Stimulated activated CD8-positive, alpha-beta memory T cell treated with anti-CD3 and anti-CD28 coated beads, Interleukin-7, amount 100 ng/mL, for 48 hours (primary cell): ENCODE data around the gene SYT7.
"Not testable (repeated sequence)": the region's sequence is repeated elsewhere in the genome, so short reads cannot be mapped to it uniquely, and the experiment has no call there.

Source experiments
- DNase-seq, 2 donors: peaks; one replicate each; pipeline ENCODE4 v3.0.0-alpha.2; 2020; ENCODE audit warnings: low read depth in 1 of 2; ENCODE audit errors: extremely low read depth in 1 of 2

The SYT7 gene

DNA sequence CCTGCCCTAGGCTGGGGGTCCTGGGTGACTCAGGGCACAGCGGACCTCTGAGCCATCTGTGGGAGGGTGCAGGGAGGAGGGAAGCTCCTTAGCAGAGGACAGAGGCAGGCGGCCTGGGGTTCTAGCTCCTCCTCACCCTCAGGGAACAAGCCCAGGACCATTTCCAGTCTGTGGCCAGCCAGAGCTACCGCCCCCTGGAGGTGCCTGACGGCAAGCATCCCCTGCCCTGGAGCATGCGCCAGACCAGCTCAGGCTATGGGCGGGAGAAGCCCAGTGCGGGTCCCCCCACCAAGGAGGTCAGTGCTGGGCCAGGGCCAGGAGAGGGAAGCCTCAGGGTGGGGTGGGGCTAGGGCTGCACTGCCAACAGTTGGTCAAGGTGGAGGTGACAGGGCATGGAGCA is 98.4 kb downstream of the SYT7 start:
- DNase-seq, result no peak

DNA sequence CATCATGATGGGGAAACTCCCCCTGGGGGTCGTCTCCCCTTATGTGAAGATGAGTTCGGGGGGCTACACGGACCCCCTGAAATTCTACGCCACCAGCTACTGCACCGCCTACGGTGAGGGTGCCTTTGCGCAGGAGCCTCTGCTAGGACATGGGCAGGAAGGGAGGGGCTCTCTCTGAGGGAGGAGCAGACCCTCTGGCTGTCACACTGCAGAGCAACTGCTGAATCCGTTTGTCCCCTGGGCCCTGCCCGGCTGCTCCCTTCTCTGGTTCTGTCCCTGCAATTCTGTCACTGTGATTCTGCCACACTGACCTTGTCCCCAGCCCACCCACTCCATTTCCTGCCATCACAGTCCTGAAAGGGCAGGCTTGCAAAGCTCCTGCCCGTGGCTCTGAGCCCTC is 99.1 kb downstream of the SYT7 start:
- DNase-seq, result no peak

DNA sequence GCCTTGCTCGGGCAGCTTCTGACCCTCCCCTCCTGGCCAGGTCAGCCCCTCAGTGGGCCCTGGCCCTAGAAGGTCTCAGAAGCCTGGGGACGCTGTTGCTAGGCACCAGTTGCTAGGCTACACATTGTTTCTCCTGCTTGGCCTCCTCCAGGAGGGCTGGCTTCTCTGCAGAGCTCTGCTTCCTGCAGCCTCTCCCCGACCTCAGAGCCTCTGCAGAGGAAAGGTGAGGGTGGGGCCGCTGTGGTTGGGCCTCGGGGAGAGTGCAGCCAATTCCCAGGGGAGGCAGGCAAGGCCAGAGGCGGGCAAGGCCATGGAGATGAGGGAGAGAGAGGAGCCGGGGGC is 99.9 kb downstream of the SYT7 start:
- no peak for DNase-seq

DNA sequence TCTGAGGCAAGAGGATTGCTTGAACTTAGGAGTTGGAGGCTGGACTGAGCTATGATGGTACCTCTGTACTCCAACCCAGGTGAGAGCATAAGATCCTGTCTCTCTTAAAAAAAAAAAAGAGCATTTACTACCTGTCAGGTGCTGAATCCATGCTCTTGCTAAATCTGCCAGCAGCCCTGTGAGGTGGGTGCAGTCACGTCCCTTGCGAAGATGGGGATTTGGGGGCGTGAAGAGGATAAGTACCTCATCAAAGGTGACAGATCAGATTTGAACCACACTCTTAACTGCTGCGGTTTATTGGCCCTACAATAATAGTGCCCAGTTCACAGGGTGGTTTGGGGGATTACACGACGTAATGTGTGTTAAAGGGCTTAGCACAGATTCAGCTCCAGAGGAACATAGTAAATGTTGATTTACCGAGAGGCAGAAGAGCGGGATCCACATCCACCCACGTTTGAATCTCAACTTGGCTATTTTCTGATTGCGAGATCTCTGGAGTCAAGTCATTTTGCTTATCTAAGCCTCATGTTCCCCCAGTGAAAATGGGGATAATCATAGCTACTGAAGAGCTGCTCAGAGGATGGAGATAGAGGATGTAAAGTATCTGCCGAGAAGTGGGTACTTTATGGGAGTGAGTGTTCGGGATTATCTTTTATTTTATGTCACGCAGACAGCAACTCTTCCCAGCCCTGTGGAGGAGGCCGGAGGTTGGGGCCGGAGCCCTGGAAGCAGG is 100.4 kb downstream of the SYT7 start:
- no peak for DNase-seq

DNA sequence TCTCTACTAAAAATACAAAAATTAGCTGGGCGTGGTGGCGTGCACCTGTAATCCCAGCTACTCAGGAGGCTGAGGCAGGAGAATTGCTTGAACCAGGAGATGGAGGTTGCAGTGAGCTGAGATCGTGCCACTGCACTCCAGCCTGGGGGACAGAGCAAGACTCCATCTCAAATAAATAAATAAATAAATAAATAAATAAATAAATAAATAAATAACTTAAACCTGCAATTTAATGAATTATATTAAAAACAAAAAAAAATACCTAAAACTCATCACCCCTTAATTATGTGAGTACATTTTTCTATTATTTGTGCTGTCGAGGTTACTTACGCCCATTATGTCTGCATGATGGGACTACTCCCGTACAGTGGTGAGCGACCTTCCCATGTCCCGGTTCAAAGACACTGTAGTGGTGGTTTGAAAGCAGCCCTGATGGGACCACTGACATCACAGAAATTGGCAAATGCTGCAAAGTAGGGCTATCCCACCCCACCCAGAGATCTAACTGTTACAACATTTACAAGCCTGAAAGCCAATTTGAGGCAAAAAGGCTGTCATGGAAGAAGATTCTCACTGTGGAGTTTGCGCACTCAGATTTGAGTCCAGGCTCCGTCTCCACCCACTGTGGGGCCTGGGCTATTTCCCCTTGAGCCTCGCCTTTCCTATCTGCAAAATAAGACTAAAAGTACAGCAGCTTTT is 101.4 kb downstream of the SYT7 start:
- not testable (repeated sequence) for DNase-seq

DNA sequence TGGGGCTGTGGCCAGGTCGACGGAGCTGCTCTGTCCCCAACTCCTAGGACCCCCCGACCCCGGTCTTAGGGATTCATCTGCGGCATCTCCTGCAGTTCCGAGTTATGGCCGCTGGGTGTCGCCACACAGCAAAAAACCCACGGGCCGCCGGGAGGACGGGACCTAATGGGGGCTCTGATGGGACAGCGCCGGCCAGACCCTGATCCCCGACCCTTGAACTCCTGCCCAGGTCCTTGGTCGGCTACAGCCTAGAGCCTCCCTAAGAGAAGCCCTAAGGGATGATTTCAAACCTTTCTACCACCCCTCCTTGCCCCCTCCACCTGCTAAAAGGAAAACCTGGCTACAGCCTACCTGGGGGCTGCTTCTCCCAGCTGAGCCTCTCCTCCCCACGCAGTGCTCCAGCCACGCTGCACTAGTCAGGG is 103.1 kb downstream of the SYT7 start:
- peak in 1 of 2 donors; percentile 11 for DNase-seq

DNA sequence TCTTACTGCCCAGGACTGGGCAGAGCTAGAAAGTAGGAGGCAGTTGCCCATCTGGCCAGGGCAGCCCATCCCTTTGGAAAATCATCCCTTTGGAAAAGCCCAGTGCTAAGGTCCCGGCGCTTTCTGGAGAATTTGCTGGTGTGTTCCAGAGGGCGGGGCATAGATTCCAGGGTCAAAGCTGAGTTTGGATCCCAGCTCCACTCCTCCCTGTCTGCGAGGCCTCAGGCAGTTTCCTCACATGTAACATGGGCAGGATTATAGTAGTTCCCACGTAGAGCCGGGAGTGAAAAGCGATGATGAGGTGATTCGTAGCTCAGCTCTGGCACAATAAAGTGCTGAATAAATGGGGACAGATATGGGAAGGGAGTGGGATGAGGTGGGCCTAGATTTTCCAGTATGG is 103.8 kb downstream of the SYT7 start:
- DNase-seq, result no peak

DNA sequence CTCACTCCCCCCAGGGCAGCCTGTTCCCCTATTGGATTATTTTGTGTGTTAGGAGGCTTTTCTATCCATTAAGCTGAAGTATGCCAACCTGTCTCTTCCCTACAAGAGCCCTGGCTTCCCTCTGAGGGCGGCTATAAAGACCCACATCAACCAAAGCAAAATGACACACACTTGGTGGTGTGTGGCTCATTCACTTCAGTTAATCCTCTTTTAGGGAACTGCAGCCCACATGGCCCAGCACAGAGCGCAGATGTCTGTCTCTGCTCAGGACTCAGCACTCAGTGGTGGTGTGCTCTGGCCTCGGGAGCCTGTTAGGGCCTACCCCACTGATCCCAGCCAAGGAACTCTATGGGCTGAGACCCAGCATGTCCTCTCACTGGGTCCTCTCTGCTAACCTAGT is 104.5 kb downstream of the SYT7 start:
- DNase-seq, result no peak

DNA sequence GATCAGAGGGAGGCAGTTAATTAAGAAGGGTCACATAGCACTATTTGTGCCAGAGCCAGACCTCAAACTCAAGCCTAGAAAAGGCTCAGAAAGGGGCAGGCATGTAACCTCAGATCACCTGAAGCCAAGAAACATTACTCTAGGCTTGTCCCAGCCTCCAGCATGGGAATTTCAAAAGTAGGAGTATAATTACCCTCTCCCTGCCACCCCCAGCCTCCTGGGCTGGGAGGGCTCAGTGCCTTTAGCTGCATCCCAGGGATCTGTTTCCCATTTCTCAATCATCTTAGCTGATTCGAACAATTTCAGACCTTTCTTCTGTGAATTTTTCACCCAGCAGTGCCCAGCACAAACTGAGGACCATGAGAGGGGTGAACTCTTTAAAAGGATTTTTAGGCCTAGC is 105.4 kb downstream of the SYT7 start:
- no peak for DNase-seq

DNA sequence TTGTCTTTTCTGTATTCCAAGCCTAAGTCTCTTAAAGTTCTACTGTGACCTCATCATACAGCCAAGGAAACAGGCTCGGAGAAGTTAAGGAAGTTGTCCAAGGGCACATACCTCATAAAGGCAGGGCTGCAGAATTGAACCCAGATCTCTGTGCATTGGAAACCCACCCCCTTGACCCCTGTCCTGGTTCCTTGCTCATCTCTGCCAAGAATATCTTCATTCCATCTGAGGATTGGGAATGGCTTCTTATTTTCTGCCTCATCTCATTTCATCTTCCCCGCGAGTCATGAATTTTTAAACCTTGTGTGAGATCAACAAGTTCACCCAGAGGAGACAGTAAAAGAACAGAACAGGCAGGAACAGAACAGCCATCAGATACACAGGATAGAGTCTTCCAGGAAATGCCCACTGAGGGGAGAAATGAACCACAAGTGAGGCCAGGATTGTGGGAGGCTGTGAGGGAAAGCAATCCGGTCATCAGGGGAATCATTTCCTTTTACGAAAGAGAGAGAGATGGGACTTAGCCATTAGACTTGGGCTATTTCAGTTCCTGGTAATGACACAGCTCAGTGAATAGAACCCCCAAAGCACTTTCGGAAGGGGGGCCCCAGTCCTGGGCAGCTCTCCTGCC is 106.7 kb downstream of the SYT7 start:
- no peak for DNase-seq

DNA sequence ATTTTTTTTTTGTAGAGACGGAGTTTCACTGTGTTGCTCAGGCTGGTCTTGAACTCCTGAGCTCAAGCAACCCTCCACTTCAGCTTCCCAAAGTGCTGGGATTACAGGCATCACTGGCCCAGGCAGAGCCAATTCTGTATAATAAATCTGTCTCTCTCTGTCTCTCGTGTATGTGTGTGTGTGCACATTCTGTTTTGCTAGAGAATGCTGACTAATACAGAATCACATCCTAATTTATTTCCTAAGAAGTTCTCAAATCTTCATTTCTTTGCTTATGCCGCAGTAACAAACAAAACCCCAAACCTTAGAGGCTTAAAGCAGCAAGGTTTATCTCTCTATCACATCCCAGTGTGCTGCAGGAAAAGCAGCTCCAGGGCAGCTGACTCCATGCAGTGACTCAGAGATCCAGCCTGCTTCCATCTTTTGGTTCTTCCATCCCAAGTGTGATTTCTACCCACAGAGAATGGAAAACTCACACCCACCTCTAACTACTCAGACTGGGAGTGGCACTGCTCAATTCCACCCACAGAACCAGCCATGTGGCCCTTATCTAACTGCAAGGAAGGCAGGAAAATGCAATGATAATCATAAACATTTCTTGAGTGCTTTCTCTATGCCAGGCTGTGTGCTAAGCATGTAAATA is 107.4 kb downstream of the SYT7 start:
- no peak for DNase-seq

DNA sequence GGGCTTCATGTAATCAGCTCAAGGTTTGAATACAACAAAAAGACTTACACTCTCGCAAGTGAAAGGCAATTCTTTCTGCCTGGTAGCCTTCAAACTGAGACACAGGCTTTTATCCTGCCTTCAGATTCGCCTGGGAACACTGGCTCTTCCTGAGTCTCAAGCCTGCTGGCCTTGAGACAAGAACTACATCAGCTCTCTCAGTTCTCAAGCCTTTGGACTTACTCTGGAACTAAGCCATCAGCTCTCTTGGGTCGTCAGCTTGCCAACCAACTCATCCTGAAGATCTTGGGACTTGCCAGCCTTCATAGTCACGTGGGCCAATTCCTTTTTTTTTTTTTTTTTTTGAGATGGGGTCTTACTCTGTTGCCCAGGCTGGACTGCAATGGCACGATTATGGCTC is 108.0 kb downstream of the SYT7 start:
- no peak for DNase-seq

DNA sequence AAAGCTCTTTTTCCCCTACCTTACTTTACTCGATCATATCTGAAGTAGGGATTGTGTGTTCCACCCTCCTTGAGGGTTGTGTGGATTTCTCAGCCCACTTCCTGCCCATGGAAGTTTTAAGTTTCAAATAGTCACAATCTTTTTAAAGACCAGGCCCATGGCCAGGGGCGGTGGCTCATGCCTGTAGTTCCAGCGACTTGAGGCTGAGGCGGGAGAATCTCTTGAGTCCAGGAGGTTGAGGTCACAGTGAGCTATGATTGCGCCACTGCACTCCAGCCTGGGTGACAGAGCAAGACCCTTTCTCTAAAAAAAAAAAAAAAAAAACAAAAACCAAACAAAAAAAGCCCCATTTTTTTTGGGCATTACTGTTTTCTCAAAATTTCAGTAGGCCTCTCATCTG is 108.6 kb downstream of the SYT7 start:
- DNase-seq, result no peak

DNA sequence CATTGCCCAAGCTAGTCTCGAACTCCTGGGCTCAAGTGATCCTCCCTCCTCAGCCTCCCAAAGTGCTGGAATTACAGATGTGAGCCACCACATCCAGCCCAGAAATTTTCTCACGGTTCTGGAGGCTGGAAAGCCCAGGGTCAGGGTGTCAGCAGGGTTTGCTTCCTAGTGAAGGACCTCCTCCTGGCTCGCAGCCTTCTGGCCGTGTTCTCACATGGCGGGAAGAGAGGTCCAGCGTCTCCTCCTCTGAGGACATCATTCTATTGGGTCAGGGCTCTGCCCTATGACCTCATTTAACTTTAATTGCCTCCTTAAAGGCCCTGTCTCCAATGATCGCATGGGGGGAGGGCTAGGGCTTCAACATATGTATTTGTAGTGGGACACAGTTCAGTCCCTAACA is 112.9 kb downstream of the SYT7 start:
- no peak for DNase-seq

DNA sequence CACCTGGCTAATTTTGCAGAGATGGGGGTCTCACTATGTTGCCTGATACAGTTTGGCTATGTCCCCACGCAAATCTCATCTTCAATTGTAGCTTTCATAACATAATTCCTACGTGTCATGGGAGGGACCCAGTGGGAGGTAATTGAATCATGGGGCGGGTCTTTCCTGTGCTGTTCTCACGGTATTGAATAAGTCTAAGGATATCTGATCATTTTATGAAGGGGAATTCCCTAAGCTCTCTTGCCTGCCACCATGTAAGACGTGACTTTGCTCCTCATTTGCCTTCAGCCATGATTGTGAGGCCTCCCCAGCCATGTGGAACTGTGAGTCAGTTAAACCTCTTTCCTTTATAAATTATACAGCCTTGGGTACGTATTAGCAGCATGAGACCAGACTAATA is 113.3 kb downstream of the SYT7 start:
- not testable (repeated sequence) for DNase-seq
